OCI-LY3 (cell line): ENCODE data around the gene ACVR1.

ENCODE experiments used
- EZH2phosphoT487 ChIP-seq: fragments of 200-600 bp; shearing (Covaris generic); IDR thresholded peaks from 2 replicates; pipeline ENCODE4 v1.6.1; 2018; ENCODE audit warnings: antibody characterized with exemption, mixed run types, low read depth
- TF ChIP-seq, protein P1 (sequence below): fragments of 200-600, 300-600 bp; sonication (generic); IDR thresholded peaks from 2 replicates; pipeline ENCODE4 v1.5.1; 2014; ENCODE audit warnings: antibody characterized with exemption, low read length, low read depth

DNA sequence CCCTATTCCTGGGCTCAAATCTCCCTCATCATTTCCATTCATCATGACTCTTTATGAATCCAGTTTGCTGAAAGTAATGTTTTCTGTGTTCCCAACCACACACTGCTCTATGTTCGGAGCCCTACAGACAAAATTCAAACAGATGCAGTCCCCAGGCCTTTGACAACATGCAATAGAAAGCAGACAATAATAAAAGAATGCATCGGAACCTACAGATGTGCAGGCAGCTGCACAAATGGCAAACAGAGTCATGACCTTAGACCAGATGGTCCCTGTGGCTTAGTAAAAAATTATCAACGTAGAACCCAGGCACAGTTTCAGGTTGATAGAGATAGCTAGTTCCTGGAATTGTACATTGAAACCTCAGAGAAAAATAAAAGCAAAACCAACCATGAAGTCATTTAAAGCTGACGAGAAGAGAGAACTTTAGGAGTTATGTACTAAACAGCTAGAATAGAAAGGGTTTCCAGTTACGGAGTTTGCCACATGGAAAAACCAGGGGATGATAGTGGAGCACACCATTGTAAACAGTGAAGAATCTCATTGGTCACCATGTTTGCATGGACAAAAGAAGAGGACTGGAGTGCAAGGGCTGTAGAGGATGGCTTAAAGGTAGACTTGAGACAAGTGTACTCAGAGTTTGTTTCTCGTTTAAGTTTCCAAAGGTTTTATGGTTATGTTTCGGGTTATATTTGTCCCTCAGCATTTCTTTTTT lies 23.2 kb upstream of the ACVR1 start:
- TF ChIP-seq, protein P1, sequence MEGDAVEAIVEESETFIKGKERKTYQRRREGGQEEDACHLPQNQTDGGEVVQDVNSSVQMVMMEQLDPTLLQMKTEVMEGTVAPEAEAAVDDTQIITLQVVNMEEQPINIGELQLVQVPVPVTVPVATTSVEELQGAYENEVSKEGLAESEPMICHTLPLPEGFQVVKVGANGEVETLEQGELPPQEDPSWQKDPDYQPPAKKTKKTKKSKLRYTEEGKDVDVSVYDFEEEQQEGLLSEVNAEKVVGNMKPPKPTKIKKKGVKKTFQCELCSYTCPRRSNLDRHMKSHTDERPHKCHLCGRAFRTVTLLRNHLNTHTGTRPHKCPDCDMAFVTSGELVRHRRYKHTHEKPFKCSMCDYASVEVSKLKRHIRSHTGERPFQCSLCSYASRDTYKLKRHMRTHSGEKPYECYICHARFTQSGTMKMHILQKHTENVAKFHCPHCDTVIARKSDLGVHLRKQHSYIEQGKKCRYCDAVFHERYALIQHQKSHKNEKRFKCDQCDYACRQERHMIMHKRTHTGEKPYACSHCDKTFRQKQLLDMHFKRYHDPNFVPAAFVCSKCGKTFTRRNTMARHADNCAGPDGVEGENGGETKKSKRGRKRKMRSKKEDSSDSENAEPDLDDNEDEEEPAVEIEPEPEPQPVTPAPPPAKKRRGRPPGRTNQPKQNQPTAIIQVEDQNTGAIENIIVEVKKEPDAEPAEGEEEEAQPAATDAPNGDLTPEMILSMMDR: no peak
- TF ChIP-seq EZH2phosphoT487: no peak
